PC-9 (cell line): ENCODE data around the gene DGKD.

Experiments used
- CTCF ChIP-seq: fragments of 200-600 bp; sonication (generic); conservative IDR thresholded peaks from 2 replicates; pipeline ENCODE4 v1.6.1; 2017; ENCODE audit warnings: mixed run types, antibody characterized with exemption, mild to moderate bottlenecking, moderate library complexity
- EZH2 ChIP-seq: fragments of 200-600 bp; sonication (generic); IDR thresholded peaks from 2 replicates; pipeline ENCODE4 v1.8.0; 2017; ENCODE audit warnings: antibody characterized with exemption, low read depth

GRCh38 chr2:233489666-233490065 is 135.4 kb downstream of the DGKD start:
- TF ChIP-seq CTCF, result no peak
- no peak for TF ChIP-seq EZH2
